Measurements from ENCODE around the gene AIP. TPM values are rescaled to one million over a fixed set of nuclear protein-coding genes. Genes with fewer than 3 reads are reported as not detected.

AIP gene
- total RNA-seq, 1 experiment from 2014 or later = 99.9 TPM

DNA sequence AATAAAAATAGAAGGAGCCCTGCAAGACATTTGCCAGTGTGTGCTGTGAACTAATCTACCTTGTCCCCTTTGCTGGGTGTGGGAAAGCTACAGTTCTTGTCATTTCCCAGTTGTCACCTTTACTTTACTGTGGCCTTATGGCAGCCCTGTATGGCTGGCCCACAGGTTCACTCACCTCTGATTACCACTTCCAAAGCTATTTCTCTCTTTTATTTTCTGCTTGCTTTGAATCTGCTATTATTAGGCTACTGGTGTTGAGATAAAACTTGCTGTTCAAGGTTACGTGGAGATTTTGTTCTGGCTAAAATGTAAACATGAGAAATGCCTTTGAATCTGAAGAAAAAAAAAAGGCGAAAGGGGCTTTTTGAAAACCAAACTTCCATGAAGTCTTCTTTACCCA is 50.1 kb downstream of the AIP start:
- DNase-seq (ENCODE audit: low spot score) = no peak

DNA sequence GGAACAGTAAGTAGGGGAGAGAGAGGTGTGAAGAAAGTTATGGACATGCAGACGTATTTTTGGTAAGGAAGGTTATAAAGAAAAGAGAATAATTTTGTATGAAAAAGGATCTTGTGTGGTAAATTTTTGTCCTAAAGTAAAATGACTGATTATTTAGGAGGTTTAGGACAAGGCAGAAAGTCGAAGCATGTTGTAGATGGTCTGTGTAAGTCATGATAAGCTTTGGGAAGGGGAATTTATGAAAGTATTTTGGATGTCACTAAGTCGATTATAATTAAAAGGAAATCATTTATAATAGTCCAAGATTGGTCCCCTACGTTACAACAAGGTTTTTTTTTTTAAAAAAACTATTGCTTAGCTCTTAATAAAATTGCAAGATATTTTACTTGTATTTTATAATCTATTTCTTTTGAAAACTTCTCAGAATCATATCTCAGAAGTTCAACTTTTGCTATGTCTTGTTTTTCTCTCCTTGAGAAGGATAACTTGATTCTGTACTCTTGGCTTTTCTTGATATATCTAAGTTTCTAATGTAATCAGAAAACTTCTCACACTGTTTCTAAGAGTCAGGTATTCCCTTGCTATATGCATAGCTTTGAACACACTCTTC is 51.3 kb downstream of the AIP start:
- no peak for DNase-seq (ENCODE audit: low spot score)

DNA sequence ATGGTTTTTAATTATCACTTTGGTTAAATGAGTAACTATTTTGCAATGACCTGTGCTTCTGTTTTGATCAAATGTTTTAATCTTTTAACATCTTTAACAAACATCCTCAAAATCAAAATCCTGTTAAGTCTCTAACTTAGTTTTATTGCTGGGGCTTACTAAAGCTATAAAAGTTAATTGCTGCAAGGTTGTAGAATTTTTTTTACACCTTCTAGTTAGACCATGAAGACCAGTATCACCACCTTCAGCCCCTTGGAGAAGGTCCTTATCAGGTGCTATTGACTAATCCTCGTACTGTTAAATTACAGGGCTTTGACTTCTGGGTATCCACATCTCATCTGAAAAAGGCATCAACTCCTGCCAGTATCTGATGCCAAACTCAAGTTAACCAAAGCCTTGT is 52.7 kb downstream of the AIP start:
- DNase-seq (ENCODE audit: low spot score) = no peak

DNA sequence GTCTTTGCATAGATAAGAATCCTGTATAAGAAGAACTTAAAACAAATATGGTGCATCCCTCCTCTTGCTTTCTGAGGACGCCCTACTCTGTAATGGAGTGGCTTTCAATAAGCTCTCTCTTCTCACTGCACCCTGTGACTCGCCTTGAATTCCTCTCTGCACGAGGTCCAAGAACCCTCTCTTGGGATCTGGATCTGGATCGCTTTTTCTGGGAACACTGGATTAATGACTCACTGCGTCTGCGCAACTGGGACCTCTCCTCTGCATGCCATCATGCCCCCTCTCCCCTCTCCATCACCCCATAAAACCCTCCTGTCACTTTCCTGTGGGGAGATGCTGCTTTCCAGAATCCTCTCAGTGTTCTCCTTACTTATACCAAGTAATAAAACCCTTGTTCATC is 55.5 kb downstream of the AIP start:
- DNase-seq (ENCODE audit: low spot score) = no peak

DNA sequence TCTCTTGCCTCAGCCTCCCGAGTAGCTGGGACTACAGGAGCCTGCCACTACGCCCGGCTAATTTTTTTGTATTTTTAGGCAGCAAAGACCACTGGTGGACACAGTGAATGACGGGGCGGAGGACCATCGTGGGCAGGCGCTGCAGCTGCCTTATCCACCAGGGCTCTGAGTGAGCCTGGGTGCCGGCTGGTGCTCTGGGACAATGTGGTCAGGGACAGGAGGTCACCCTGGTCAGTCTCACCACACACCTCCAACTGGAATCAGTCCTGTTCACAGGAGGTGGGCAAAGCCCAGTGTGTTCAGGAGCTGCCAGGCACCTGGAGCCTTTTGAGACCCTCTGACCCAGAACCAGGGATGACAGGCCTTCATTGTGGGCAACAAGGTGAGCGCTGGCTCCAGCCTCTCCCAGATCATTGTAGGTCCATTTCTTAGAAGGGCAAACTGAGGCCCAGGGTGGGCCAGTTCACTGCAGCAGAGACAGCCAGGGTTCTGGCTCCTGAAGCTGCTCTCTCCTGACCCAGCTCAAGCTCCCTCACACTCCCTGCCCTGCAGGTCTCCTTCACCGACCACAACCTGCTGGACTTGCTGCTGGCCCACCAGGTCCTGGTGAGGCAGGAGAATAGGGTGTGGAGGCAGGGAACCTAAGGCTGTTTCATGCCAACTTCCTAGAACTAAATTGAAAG is 56.1 kb downstream of the AIP start:
- DNase-seq (ENCODE audit: low spot score) = no peak

DNA sequence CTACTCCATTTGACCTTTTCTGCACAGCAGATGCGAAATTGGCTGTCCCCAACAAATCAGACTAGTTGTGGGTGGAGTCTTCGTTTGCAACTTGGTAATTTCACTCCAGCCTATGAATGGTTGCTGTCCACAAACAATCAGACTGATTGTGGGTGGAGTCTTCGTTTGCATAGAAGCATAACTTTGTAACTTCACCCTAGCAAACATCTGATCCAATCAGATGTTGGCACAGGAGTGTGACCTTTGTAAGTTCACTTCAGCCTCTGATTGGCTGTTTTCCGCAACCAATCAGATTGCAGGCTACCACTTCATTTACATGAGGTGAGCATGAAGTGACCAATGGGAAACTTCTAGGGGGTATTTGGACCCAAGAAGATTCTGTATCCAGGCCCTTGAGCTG is 56.7 kb downstream of the AIP start:
- no peak for DNase-seq (ENCODE audit: low spot score)

Other genes starting within 250 kb of the AIP start
- gene GRK2, start 216.6 kb upstream of the AIP start, total RNA-seq (2014; rRNA removed; shearing (Covaris generic)) = 40.3 and 44.6 TPM in 2 replicates
- 25.4 and 51.8 TPM in 2 replicates for gene ANKRD13D, start 193.7 kb upstream of the AIP start, total RNA-seq (2014; rRNA removed; shearing (Covaris generic))
- gene SSH3, start 179.5 kb upstream of the AIP start, total RNA-seq (2014; rRNA removed; shearing (Covaris generic)) = 3.2 and 10.0 TPM in 2 replicates
- gene POLD4, start 129.5 kb upstream of the AIP start, total RNA-seq (2014; rRNA removed; shearing (Covaris generic)) = 75.8 and 96.0 TPM in 2 replicates
- 7.5 and 8.1 TPM in 2 replicates for gene CLCF1, start 109.4 kb upstream of the AIP start, total RNA-seq (2014; rRNA removed; shearing (Covaris generic))
- gene RAD9A, start 91.0 kb upstream of the AIP start, total RNA-seq (2014; rRNA removed; shearing (Covaris generic)) = 6.2 and 15.0 TPM in 2 replicates
- gene PPP1CA, start 81.2 kb upstream of the AIP start, total RNA-seq (2014; rRNA removed; shearing (Covaris generic)) = 192 and 217 TPM in 2 replicates
- gene TBC1D10C, start 78.9 kb upstream of the AIP start, total RNA-seq (2014; rRNA removed; shearing (Covaris generic)) = not detected in 2 replicates
- 0.05 TPM in 1 of 2 replicates, not detected in the other for gene CARNS1, start 67.3 kb upstream of the AIP start, total RNA-seq (2014; rRNA removed; shearing (Covaris generic))
- gene RPS6KB2, start 54.5 kb upstream of the AIP start, total RNA-seq (2014; rRNA removed; shearing (Covaris generic)) = 83.6 and 89.8 TPM in 2 replicates
- 1.5 and 2.3 TPM in 2 replicates for gene PTPRCAP, start 45.3 kb upstream of the AIP start, total RNA-seq (2014; rRNA removed; shearing (Covaris generic))
- 108 and 116 TPM in 2 replicates for gene CORO1B, start 39.5 kb upstream of the AIP start, total RNA-seq (2014; rRNA removed; shearing (Covaris generic))
- not detected in 2 replicates for gene GPR152, start 30.3 kb upstream of the AIP start, total RNA-seq (2014; rRNA removed; shearing (Covaris generic))
- gene CABP4, start 27.7 kb upstream of the AIP start, total RNA-seq (2014; rRNA removed; shearing (Covaris generic)) = not detected in 2 replicates
- gene TMEM134, start 13.8 kb upstream of the AIP start, total RNA-seq (2014; rRNA removed; shearing (Covaris generic)) = 14.0 and 20.0 TPM in 2 replicates
- 27.0 and 29.9 TPM in 2 replicates for gene PITPNM1, start 22.3 kb downstream of the AIP start, total RNA-seq (2014; rRNA removed; shearing (Covaris generic))
- 48.4 and 50.9 TPM in 2 replicates for gene CDK2AP2, start 25.1 kb downstream of the AIP start, total RNA-seq (2014; rRNA removed; shearing (Covaris generic))
- not detected in 2 replicates for gene CABP2, start 40.4 kb downstream of the AIP start, total RNA-seq (2014; rRNA removed; shearing (Covaris generic))
- 639 and 900 TPM in 2 replicates for gene GSTP1, start 100.8 kb downstream of the AIP start, total RNA-seq (2014; rRNA removed; shearing (Covaris generic))
- gene NDUFV1, start 123.9 kb downstream of the AIP start, total RNA-seq (2014; rRNA removed; shearing (Covaris generic)) = 171 and 199 TPM in 2 replicates
- 5.3 and 11.9 TPM in 2 replicates for gene NUDT8, start 146.9 kb downstream of the AIP start, total RNA-seq (2014; rRNA removed; shearing (Covaris generic))
- gene TBX10, start 156.7 kb downstream of the AIP start, total RNA-seq (2014; rRNA removed; shearing (Covaris generic)) = not detected in 2 replicates
- gene ACY3, start 167.7 kb downstream of the AIP start, total RNA-seq (2014; rRNA removed; shearing (Covaris generic)) = 0.41 and 0.89 TPM in 2 replicates
- not detected in 2 replicates for gene ALDH3B2, start 191.6 kb downstream of the AIP start, total RNA-seq (2014; rRNA removed; shearing (Covaris generic))